Spinal cord (tissue), 10 donors: Measurements from ENCODE around the gene CNPY2. TPM values are rescaled to one million over a fixed set of nuclear protein-coding genes. Genes with fewer than 3 reads are reported as not detected.
A peak's percentile ranks its signal among the peaks of the same experiment; 100 is the strongest.

Source experiments
- DNase-seq, 6 donors: peaks; one replicate each; pipeline versions ENCODE4 v3.0.0 to v3.0.0-alpha.2; 2013 to 2015; ENCODE audit warnings: low spot score in 6 of 6, low read depth in 4 of 6
- H3K27ac ChIP-seq: one replicate; pipeline ENCODE4 v1.5.1; 2013; ENCODE audit warnings: low read depth, low read length, control low read depth
- H3K27me3 ChIP-seq: one replicate; pipeline ENCODE4 v1.6.1; 2013; ENCODE audit warnings: low read length; ENCODE audit not compliant: control insufficient read depth, insufficient read depth
- H3K36me3 ChIP-seq: one replicate; pipeline ENCODE4 v1.6.1; 2013; ENCODE audit warnings: low read length; ENCODE audit not compliant: control insufficient read depth, insufficient read depth
- H3K4me1 ChIP-seq: one replicate; pipeline ENCODE4 v1.6.1; 2013; ENCODE audit warnings: low read length; ENCODE audit not compliant: control insufficient read depth, insufficient read depth
- H3K4me3 ChIP-seq: one replicate; pipeline ENCODE4 v1.5.1; 2013; ENCODE audit warnings: low read depth, low read length, control low read depth
- H3K9me3 ChIP-seq: one replicate; pipeline ENCODE4 v1.6.1; 2013; ENCODE audit warnings: low read length; ENCODE audit not compliant: control insufficient read depth, insufficient read depth
- WGBS: methylation state at CpG from one replicate; pipeline ENCODE4 v1.1.5; 2013; ENCODE audit warnings: missing lambda C conversion rate; ENCODE audit not compliant: insufficient coverage; 5-methylcytosine and 5-hydroxymethylcytosine counted together
- long read RNA-seq, 4 donors: transcript quantifications; one replicate each; lab custom pipeline, GENCODE V29; 2026
- polyA plus RNA-seq, 2 donors: library from polyadenylated mRNA; unstranded; fragments of 120-200 nt; gene quantifications; one replicate each; pipeline ENCODE4 v1.2.1, GENCODE V29; 2013; ENCODE audit not compliant: insufficient read length in 2 of 2
- total RNA-seq, 2 donors: library from RNA; depleted of rRNA in 1 of 2; stranded (reverse); fragments of 120-200 nt in 1 of 2; fragments of >200 nt in 1 of 2; gene quantifications; one replicate each; pipeline versions ENCODE4 v1.2.3 to v1.2.4, GENCODE V29; 2013 to 2014
- donor health status: healthy.

The CNPY2 gene
- 100 to 1,000 TPM in 1 of 2 donors, 10 to 100 TPM in 1; 46.7 to 163 TPM for total RNA-seq
- polyA plus RNA-seq, result 100 to 1,000 TPM; 144 to 145 TPM
- long read RNA-seq, donor 1, transcript CNPY2-201 (6 exons, 1,214 nt), result major isoform, 55 of 94 reads
- long read RNA-seq, donor 1, transcript CNPY2-202 (2 exons, 670 nt), result minor isoform, 6 of 94 reads
- long read RNA-seq, donor 1, transcript CNPY2-206 (3 exons, 817 nt), result minor isoform, 23 of 94 reads
- long read RNA-seq, donor 1, transcript CNPY2-204 (3 exons, 984 nt), result minor isoform, 10 of 94 reads
- long read RNA-seq, donor 1, partial matches to known transcripts, result 0 of 94 reads
- long read RNA-seq, donor 1, other reads (novel, unspliced or antisense), result 0 of 94 reads
- long read RNA-seq, donor 2, transcript CNPY2-206 (3 exons, 817 nt), result minor isoform, 9 of 31 reads
- long read RNA-seq, donor 2, transcript CNPY2-201 (6 exons, 1,214 nt), result major isoform, 18 of 31 reads
- long read RNA-seq, donor 2, partial matches to known transcripts, result 0 of 31 reads
- long read RNA-seq, donor 2, other reads (novel, unspliced or antisense), result 0 of 31 reads
- long read RNA-seq, donor 3, transcript CNPY2-201 (6 exons, 1,214 nt), result major isoform, 25 of 45 reads
- long read RNA-seq, donor 3, transcript CNPY2-206 (3 exons, 817 nt), result minor isoform, 17 of 45 reads
- long read RNA-seq, donor 3, partial matches to known transcripts, result 0 of 45 reads
- long read RNA-seq, donor 3, other reads (novel, unspliced or antisense), result 0 of 45 reads
- long read RNA-seq, donor 4, transcript CNPY2-206 (3 exons, 817 nt), result minor isoform, 22 of 157 reads
- long read RNA-seq, donor 4, transcript CNPY2-204 (3 exons, 984 nt), result minor isoform, 8 of 157 reads
- long read RNA-seq, donor 4, transcript CNPY2-201 (6 exons, 1,214 nt), result major isoform, 112 of 157 reads
- long read RNA-seq, donor 4, partial matches to known transcripts, result 14 of 157 reads
- long read RNA-seq, donor 4, other reads (novel, unspliced or antisense), result 0 of 157 reads

DNA sequence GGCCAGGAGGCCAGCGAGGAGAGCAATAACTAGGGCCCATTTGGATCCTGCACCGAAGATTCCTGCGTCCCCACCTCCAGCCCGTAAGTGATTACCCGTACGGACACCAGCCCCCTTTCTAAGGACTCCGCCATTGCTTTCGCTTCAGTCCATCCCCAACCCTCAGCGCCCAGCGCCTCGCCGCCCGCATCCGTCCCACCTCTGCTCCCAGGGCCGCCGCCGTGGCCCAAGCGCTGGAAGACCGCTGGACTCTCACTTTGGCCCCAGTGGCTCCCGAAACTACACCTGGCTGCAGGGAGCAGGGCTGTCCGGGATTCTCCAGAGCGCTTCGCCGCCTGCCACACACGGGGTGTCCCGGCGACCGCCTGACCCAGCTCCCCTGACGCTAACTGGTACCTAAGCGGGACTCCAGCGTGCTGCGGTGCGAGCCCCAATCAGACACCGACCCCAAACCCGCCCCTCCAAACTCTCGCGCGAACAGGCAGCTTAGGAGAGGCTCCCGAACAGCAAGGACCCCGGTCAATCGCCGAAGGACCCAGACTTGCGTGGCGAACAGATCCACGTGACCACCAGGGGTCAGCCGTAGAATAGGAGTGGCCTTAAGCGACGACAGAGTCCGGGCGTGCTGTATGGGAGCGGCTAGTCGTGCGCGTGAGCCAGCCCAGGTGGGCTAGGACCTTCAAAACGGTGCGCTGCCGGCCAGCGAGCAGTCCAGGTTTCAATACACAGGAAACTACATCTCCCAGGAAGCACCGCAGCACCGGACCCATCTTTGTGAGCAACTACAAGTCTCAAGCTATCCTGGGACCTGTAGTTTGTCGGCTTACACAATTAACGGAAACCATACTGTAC is at the start of gene CNPY2:
Gene CNPY2 (minus strand): TSS at position 367 of the 852 bp plus-strand sequence. CDS start 771 bp downstream, outside the sequence.
- Histone ChIP-seq H3K4me1 (peaks cover 16% of the 10 kb centered on the region), H3K9me3 (no peaks in the 10 kb centered on the region), H3K36me3 (peaks cover 36% of the 10 kb centered on the region), H3K27me3 (no peaks in the 10 kb centered on the region), H3K27ac (peak within 1 kb of the TSS; percentile 98), H3K4me3 (peak within 1 kb of the TSS; percentile 97)
- under 1% methylated on average over 62 of the region's 62 CpGs for WGBS
- DNase-seq, result peak; percentile 91 to 99 (median 93)

DNA sequence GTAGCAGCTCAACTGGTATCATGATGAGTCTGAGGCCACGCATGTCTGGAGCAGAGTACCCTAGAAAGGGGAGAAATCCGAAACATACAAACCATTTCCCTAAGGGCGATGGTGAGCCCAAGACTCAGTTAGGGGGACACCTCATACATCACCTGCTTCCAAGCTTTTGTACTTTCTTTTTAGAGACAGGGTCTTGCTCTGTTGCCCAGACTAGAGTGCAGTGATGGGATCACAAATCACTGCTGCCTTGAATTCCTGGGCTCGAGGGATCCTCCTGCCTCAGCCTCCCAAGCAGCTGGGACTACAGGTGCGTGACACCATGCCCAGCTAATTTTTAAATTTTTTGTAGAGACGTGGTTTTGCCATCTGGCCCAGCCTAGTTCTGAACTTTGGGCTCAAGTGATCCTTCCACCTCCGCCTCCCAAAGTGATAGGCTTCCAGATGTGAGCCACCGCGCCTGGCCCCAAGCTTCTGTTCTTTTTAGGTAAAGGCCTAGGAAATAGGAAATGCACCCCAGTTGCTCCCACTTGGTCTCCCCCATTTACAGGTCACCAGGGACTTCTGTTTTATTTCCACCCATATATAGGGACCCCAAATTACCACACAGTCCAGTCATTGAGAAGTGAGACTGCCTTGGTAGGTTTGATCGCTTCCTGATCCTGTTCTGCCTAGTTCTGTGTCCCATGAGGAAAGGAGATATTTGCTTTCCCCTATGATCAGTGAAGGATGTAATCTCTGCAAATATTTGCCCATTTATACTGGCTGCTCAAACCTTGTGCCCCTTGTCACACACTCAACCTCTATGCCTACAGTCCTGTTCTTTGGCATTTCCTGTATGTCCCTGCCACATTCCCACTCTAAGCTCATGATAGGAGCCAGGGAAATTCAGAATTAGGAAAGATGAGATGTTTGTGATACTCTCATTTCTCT is 46.6 kb upstream of the CNPY2 start, which contains the start of gene APOF:
Gene APOF (minus strand): TSS at position 728 of the 930 bp plus-strand sequence. CDS start 112 bp downstream, at position 616.
- H3K9me3 ChIP-seq, result no peaks in the 10 kb centered on the region
- peaks cover 10% of the 10 kb centered on the region for H3K4me1 ChIP-seq
- no peak within 1 kb of the TSS for H3K4me3 ChIP-seq
- no peaks in the 10 kb centered on the region for H3K27me3 ChIP-seq
- H3K36me3 ChIP-seq, result no peaks in the 10 kb centered on the region
- no peak within 1 kb of the TSS for H3K27ac ChIP-seq
- 95% methylated on average over 5 of the region's 10 CpGs for WGBS
- DNase-seq, result no peak

DNA sequence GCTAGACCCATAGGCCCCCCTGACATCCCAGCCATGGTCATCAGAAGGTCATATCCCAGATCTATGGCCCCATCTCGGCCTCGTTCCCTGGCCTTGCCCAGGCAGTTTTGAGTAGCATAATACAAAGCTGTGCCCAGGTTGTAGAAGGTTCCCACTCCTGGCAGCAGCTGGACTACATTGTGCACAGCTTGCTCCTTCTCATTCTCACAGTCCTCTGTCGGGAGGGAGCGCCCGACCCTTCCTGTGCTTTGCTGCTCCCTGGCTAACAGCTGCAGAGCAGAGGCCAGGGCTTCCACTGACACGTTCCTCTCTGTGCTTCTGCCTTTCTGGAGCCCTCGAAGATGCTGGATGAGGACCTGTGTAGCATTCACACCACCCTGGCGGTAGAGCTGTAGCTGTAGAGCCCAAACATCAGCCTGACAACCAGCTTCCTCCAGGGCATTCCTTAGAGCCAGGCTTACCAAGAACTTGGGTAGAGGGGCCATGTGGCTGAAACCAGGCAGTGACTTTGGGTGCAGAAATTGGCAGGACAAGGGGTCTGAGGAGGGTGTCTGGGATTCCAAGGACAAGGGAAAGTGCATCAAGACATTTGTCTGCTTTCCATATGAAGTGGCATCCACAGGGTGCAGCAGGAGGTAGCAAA is 45.8 kb upstream of the CNPY2 start:
- no peak for DNase-seq
- H3K27me3 ChIP-seq, result no peaks in the 10 kb centered on the region
- peaks cover 10% of the 10 kb centered on the region for H3K4me1 ChIP-seq
- no peaks in the 10 kb centered on the region for H3K9me3 ChIP-seq
- no peak overlapping the region for H3K4me3 ChIP-seq
- no peak overlapping the region for H3K27ac ChIP-seq
- 76% methylated on average over 8 of the region's 8 CpGs for WGBS
- H3K36me3 ChIP-seq, result no peaks in the 10 kb centered on the region

DNA sequence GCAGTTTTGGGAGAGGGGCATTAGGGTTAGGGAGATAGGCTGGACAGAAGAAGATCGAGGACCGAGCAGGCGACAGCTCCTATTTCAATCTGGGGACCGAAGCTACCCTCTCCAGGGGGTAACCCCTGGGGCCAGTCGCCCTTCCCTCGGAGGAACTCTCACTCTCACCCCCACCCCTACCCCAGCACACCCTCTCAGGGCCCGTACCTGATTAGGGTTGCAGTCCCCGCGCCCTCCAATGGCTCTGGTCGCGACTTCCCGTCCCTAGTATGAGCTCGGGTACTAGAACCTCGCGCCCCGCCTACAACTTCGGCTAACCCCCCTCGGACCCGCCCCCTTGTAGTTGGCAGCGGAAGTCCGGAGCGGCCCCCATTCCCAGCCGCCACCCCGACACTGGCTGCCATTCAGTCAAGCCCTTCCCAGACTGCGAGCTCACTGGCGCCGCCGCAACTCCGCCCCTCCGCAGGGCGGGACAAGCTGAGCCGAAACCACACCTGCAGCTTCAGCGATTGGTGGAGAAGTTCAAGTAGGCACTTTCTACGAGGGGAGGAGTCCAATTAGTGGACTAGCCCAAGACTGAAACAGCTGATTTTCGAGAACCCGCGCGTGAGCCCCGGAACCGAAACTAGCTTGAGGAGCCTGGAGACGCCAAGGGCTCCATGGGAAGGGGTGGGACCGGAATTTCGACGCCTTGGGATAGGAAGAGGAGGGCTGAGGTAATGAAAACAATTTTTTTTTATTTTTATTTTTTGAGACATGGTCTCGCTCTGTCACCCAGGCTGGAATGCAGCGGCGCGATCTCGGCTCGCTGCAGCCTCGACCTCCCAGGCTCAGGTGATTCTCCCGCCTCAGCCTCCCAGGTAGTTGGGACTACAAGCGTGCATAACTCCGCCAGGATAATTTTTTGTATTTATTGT is 44.3 kb upstream of the CNPY2 start, which contains the start of gene STAT2:
Gene STAT2 (minus strand): TSS at position 257 of the 917 bp plus-strand sequence. CDS start 3,536 bp downstream, outside the sequence.
- peaks cover 10% of the 10 kb centered on the region for H3K4me1 ChIP-seq
- peak within 1 kb of the TSS; percentile 94 for H3K27ac ChIP-seq
- H3K4me3 ChIP-seq, result peak within 1 kb of the TSS; percentile 90
- 0% methylated on average over 49 of the region's 54 CpGs for WGBS
- peaks cover 13% of the 10 kb centered on the region for H3K36me3 ChIP-seq
- H3K27me3 ChIP-seq, result no peaks in the 10 kb centered on the region
- DNase-seq, result peak; percentile 96 to 100 (median 98)
- H3K9me3 ChIP-seq, result no peaks in the 10 kb centered on the region

DNA sequence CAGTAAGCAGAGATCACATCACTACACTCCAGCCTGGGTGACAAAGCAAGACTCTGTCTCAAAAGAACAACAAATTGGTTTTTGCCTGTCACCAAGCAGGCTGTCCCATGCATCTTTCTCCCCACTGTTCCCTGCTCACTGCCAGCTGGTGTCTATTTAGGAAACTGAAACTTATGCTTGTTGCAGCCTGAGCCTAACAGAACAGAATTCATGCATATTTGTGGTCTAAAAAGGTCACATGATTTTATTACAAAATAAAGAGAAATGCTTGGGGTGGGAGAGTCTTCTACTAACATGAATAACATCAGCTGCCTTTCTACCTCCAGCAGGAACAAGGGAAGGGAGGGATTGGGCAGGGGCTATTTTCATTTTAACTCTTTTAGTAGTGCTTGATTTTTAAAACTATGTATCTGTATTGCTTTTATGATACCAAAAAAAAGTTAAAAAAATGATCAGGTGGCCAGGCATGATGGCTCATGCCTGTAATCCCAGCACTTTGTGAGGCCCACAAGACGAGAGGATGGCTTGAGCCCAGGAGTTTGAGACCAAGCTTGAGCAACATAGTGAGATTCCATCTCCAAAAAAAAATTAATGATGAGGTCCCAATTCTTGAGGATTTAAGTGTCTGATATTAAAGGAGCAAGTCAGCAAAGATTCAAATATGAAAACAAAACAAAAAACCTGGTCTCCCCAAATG is 43.2 kb upstream of the CNPY2 start:
- peaks cover 24% of the 10 kb centered on the region for H3K36me3 ChIP-seq
- WGBS, result 17% methylated on average over 1 of the region's 1 CpG
- H3K4me3 ChIP-seq, result peak overlapping the region; percentile 90
- H3K9me3 ChIP-seq, result no peaks in the 10 kb centered on the region
- no peaks in the 10 kb centered on the region for H3K27me3 ChIP-seq
- peak in 1 of 6 donors; percentile 22 for DNase-seq
- H3K27ac ChIP-seq, result peak overlapping the region; percentile 94
- peaks cover 10% of the 10 kb centered on the region for H3K4me1 ChIP-seq

DNA sequence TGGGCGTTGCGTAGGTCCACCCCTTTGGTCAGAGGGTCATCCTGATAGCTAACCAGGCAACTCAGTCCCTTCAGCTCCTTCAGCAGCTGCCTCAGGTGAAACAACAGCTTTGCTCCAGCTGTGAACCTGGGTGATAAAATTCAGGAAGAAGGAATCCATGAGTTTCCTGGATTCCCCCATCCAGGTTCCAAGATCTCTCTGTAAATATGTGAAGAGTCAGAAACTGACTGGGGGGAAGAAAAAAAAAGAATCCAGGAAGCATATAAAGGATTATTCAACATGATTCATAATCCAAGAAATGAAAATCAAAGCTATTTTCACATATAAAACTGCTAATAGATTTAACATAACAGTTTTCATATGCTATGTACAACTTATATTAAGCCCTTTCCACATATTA is 35.5 kb upstream of the CNPY2 start:
- Histone ChIP-seq H3K27me3 (no peaks in the 10 kb centered on the region), H3K36me3 (peaks cover 87% of the 10 kb centered on the region), H3K4me3 (no peak overlapping the region), H3K4me1 (no peaks in the 10 kb centered on the region), H3K27ac (no peak overlapping the region), H3K9me3 (no peaks in the 10 kb centered on the region)
- DNase-seq, result no peak
- WGBS, result 92% methylated on average over 2 of the region's 2 CpGs

DNA sequence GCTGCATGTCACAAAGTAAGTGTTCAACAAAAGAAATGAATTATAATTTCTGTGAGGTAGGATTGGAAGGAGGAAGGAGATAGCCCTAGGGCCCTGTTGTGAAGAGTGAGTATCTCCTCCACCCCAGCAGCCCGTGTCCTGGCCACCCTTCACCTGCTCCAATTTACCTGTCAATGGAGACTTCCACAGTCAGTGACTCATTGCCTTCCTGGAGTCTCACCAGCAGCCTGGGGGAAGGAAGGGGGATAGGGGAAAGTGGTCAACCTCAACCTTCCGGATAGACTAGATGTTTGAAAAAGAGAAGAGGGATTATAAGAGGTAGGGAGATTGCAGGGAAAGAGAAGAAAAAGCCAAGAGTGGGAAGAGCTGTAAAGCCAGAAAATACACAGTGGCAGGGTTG is 34.9 kb upstream of the CNPY2 start:
- H3K27ac ChIP-seq, result no peak overlapping the region
- no peak overlapping the region for H3K4me3 ChIP-seq
- WGBS, result 94% methylated on average over 1 of the region's 2 CpGs
- H3K36me3 ChIP-seq, result peaks cover 87% of the 10 kb centered on the region
- DNase-seq, result no peak
- H3K9me3 ChIP-seq, result no peaks in the 10 kb centered on the region
- H3K27me3 ChIP-seq, result no peaks in the 10 kb centered on the region
- H3K4me1 ChIP-seq, result no peaks in the 10 kb centered on the region
